HepG2 (cell line): ENCODE measurements around the gene ABCC8. TPM values are rescaled to one million over a fixed set of nuclear protein-coding genes. Genes with fewer than 3 reads are reported as not detected.

Experiments
- ATAC-seq: fragments of 200-7000 bp; cut with Tn5 transposase; 3 replicates; pipeline ENCODE4 v1.9.1; 2020; ENCODE audit warnings: mild to moderate bottlenecking, moderate library complexity
- BruUV-seq: library from RNA; stranded (reverse); fragments of 400-500 nt; replicated peaks from 2 replicates; lab custom pipeline; 2021; lab: Mats Ljungman, UMichigan
- CTCF ChIA-PET: fragments of 300-600 bp; formaldehyde crosslinking; extraction: SDS; loops from one replicate; lab custom pipeline; 2021; ENCODE audit warnings: low total read pairs, inconsistent platforms, low intra/inter-chr PET ratio; lab: Yijun Ruan, JAX
- POLR2A ChIA-PET: fragments of 350-600 bp; sonication (Branson Sonifier 250); formaldehyde crosslinking; loops from one replicate; lab custom pipeline; 2020; ENCODE audit warnings: antibody characterized with exemption, inconsistent platforms; lab: Yijun Ruan, JAX
- DNase-seq: peaks from one replicate; pipeline ENCODE4 v3.0.0-alpha.2; 2015; ENCODE audit warnings: low spot score
- FAIRE-seq: peaks from 3 replicates; lab custom pipeline; 2011; peaks lifted over from hg19 to GRCh38; lab: Jason Lieb, UNC
- H2AFZ ChIP-seq: one replicate; pipeline ENCODE4 v1.6.1; 2011; ENCODE audit warnings: low read length, inconsistent platforms
- H3K27ac ChIP-seq: fragments of 300-600 bp; 3 replicates; pipeline ENCODE4 v1.8.0; 2011; ENCODE audit warnings: mixed run types, mild to moderate bottlenecking, mixed read lengths, low read length, inconsistent platforms; ENCODE audit not compliant: insufficient read depth; ENCODE audit errors: extremely low read length
- H3K27me3 ChIP-seq, 2 experiments: fragments of 200-600 bp in 1 of 2; 2 replicates in 1 of 2; 3 replicates in 1 of 2; pipeline versions ENCODE4 v1.6.0 to v1.8.0; 2011; ENCODE audit warnings: low read length in 2 of 2, mild to moderate bottlenecking in 2 of 2, moderate library complexity in 2 of 2, inconsistent platforms in 1 of 2; ENCODE audit not compliant: insufficient read depth in 2 of 2, control insufficient read depth in 1 of 2
- H3K36me3 ChIP-seq, 2 experiments: fragments of 200-600 bp in 1 of 2; replicated peaks in 1 of 2; 2 replicates in 1 of 2; 3 replicates in 1 of 2; pipeline versions ENCODE4 v1.5.1 to v1.8.0; 2011; ENCODE audit warnings: low read length in 2 of 2, inconsistent platforms in 1 of 2; ENCODE audit not compliant: insufficient read depth in 2 of 2, control insufficient read depth in 1 of 2
- H3K4me1 ChIP-seq: 2 replicates; pipeline ENCODE4 v1.5.1; 2012; ENCODE audit warnings: low read length, inconsistent platforms; ENCODE audit not compliant: insufficient read depth
- H3K4me2 ChIP-seq: 2 replicates; pipeline ENCODE4 v1.6.0; 2011; ENCODE audit warnings: low read depth, low read length, inconsistent platforms
- H3K4me3 ChIP-seq, 3 experiments: fragments of 200-600 bp in 1 of 3; sonication (generic), shearing (Covaris generic) in 1 of 3; replicated peaks in 1 of 3; 2 replicates each; pipeline ENCODE4 v1.5.1; 2011 to 2016; ENCODE audit warnings: low read length in 3 of 3, inconsistent platforms in 2 of 3, low read depth in 2 of 3, mild to moderate bottlenecking in 2 of 3, control low read depth in 1 of 3, mixed read lengths in 1 of 3; ENCODE audit not compliant: insufficient read depth in 1 of 3
- H3K79me2 ChIP-seq: one replicate; pipeline ENCODE4 v1.6.1; 2011; ENCODE audit warnings: low read length, inconsistent platforms; ENCODE audit not compliant: insufficient read depth
- H3K9ac ChIP-seq: 2 replicates; pipeline ENCODE4 v1.6.0; 2011; ENCODE audit warnings: mild to moderate bottlenecking, low read depth, low read length, inconsistent platforms; ENCODE audit not compliant: insufficient read depth
- H3K9me3 ChIP-seq: 2 replicates; pipeline ENCODE4 v1.5.1; 2012; ENCODE audit warnings: mild to moderate bottlenecking, low read length
- H4K20me1 ChIP-seq: 2 replicates; pipeline ENCODE4 v1.6.0; 2011; ENCODE audit warnings: inconsistent platforms, mild to moderate bottlenecking, low read length, moderate library complexity; ENCODE audit not compliant: insufficient read depth
- AHR ChIP-seq: IDR thresholded peaks from 2 replicates; pipeline ENCODE4 v1.6.1; 2018; ENCODE audit warnings: missing genetic modification reagents, missing compliant biosample characterization
- ASH2L ChIP-seq: fragments of 300-600, 200-600 bp; sonication (generic); IDR thresholded peaks from 2 replicates; pipeline ENCODE4 v1.7.0; 2017; ENCODE audit warnings: low read depth, mild to moderate bottlenecking, moderate library complexity, mixed read lengths, low read length; ENCODE audit not compliant: insufficient read length
- CTCF ChIP-seq: sonication (generic); formaldehyde crosslinking; IDR thresholded peaks from 2 replicates; pipeline ENCODE4 v1.5.0; 2020; ENCODE audit warnings: mild to moderate bottlenecking, missing genetic modification reagents, moderate library complexity
- DMTF1 ChIP-seq: sonication (generic); formaldehyde crosslinking; IDR thresholded peaks from 2 replicates; pipeline ENCODE4 v1.4.0; 2020; ENCODE audit warnings: mild to moderate bottlenecking, missing genetic modification reagents
- GFI1 ChIP-seq: sonication (generic); formaldehyde crosslinking; IDR thresholded peaks from 2 replicates; pipeline ENCODE4 v1.5.0; 2020; ENCODE audit warnings: missing genetic modification reagents, mild to moderate bottlenecking, borderline replicate concordance
- GLMP ChIP-seq: sonication (generic); formaldehyde crosslinking; IDR thresholded peaks from 2 replicates; pipeline ENCODE4 v1.9.0; 2021; ENCODE audit warnings: missing genetic modification reagents, mild to moderate bottlenecking, borderline replicate concordance
- GPN1 ChIP-seq: sonication (generic); formaldehyde crosslinking; IDR thresholded peaks from 2 replicates; pipeline ENCODE4 v1.5.1; 2020; ENCODE audit warnings: missing genetic modification reagents, borderline replicate concordance
- JUND ChIP-seq: sonication (generic); formaldehyde crosslinking; IDR thresholded peaks from 2 replicates; pipeline ENCODE4 v1.8.0; 2022; ENCODE audit warnings: mild to moderate bottlenecking, missing genetic modification reagents
- KDM1A ChIP-seq: IDR thresholded peaks from 2 replicates; pipeline ENCODE4 v1.6.1; 2016; ENCODE audit warnings: missing compliant biosample characterization
- MYC ChIP-seq: sonication (generic); formaldehyde crosslinking; IDR thresholded peaks from 2 replicates; pipeline ENCODE4 v1.9.0; 2021; ENCODE audit warnings: missing genetic modification reagents, borderline replicate concordance
- SMAD3 ChIP-seq: sonication (generic); formaldehyde crosslinking; IDR thresholded peaks from 2 replicates; pipeline ENCODE4 v1.4.0; 2020; ENCODE audit warnings: missing genetic modification reagents
- SP5 ChIP-seq: IDR thresholded peaks from 2 replicates; pipeline ENCODE4 v1.6.1; 2016; ENCODE audit warnings: low read depth, borderline replicate concordance
- TBX3 ChIP-seq: fragments of 450-650 bp; IDR thresholded peaks from 2 replicates; pipeline ENCODE4 v1.6.1; 2017; ENCODE audit warnings: antibody characterized with exemption, mild to moderate bottlenecking, inconsistent platforms, borderline replicate concordance
- ZMAT3 ChIP-seq: sonication (generic); formaldehyde crosslinking; conservative IDR thresholded peaks from 2 replicates; pipeline ENCODE4 v1.7.0; 2021; ENCODE audit warnings: missing genetic modification reagents
- ZNF136 ChIP-seq: sonication (generic); formaldehyde crosslinking; IDR thresholded peaks from 2 replicates; pipeline ENCODE4 v1.8.1; 2022; ENCODE audit warnings: low read depth, mild to moderate bottlenecking, moderate library complexity, missing genetic modification reagents
- ZNF530 ChIP-seq: sonication (generic); formaldehyde crosslinking; IDR thresholded peaks from 2 replicates; pipeline ENCODE4 v1.5.0; 2020; ENCODE audit warnings: low read depth, mild to moderate bottlenecking, missing genetic modification reagents
- ZNF552 ChIP-seq: sonication (generic); formaldehyde crosslinking; IDR thresholded peaks from 2 replicates; pipeline ENCODE4 v1.9.0; 2022; ENCODE audit warnings: missing genetic modification reagents, mild to moderate bottlenecking, borderline replicate concordance
- ZNF556 ChIP-seq: sonication (generic); formaldehyde crosslinking; IDR thresholded peaks from 2 replicates; pipeline ENCODE4 v1.4.0; 2020; ENCODE audit warnings: mild to moderate bottlenecking, missing genetic modification reagents, borderline replicate concordance
- ZNF746 ChIP-seq: sonication (generic); formaldehyde crosslinking; IDR thresholded peaks from 2 replicates; pipeline ENCODE4 v1.8.0; 2022; ENCODE audit warnings: mild to moderate bottlenecking, missing genetic modification reagents
- ZNF776 ChIP-seq: sonication (generic); formaldehyde crosslinking; IDR thresholded peaks from 2 replicates; pipeline ENCODE4 v1.4.0; 2020; ENCODE audit warnings: mild to moderate bottlenecking, missing genetic modification reagents
- WGBS: methylation state at CpG from one replicate; pipeline ENCODE4 v1.1.6; 2017; ENCODE audit warnings: low lambda C conversion rate; 5-methylcytosine and 5-hydroxymethylcytosine counted together
- in situ Hi-C: cut with HindIII; loops from 2 replicates; pipeline ENCODE4 v1.10.0; 2017; ENCODE audit warnings: low pct_unique_long_range_greater_than_20kb; ENCODE audit not compliant: extremely low pct_ligation_motif_present
- intact Hi-C: fragments of 100-400 bp; cut with micrococcal nuclease; formaldehyde crosslinking; loops from one replicate; pipeline ENCODE4 v1.10.0; 2022; ENCODE audit not compliant: unreplicated experiment
- polyA plus RNA-seq, 8 experiments: library from polyadenylated mRNA; depleted of rRNA in 3 of 8; stranded (reverse) in 7 of 8; unstranded in 1 of 8; fragments of >200 nt; fragmentation: Illumina TruSeq in 4 of 8; extraction: Trizol in 4 of 8; gene quantifications; 2 replicates each; pipeline versions ENCODE4 v1.2.1 to v1.2.3, GENCODE V29; 2011 to 2016; ENCODE audit warnings: low read depth in 4 of 8, missing spikeins in 1 of 8, mixed read lengths in 1 of 8; ENCODE audit not compliant: insufficient read depth in 1 of 8
- total RNA-seq, 5 experiments: library from RNA; depleted of rRNA; stranded (reverse); fragments of >200 nt; fragmentation: Illumina TruSeq; extraction: Trizol; gene quantifications; 2 replicates each; pipeline ENCODE4 v1.2.3, GENCODE V29; 2016; ENCODE audit warnings: low read depth in 1 of 5

The ABCC8 gene
- total and polyA plus RNA-seq, 2 of the 13 experiments (the other 11 are each of a cell fraction or from before 2014, with no cell fraction given) = not detected

- TF ChIP-seq JUND (peak; percentile 66; the same call in 1 of the 2 replicates), GFI1 (peak; percentile 100), ZNF746 (CRISPR knock-in tag) (peak; percentile 63; the same call in 1 of the 2 replicates), CTCF (CRISPR knock-in tag) (no peak), AHR (CRISPR knock-in tag) (no peak), TBX3 (peak; percentile 59; the same call in 1 of the 2 replicates), KDM1A (peak; percentile 89; the same call in 1 of the 2 replicates), SP5 (CRISPR knock-in tag) (peak; percentile 85), ASH2L (no peak)
These were observed 37.3 kb downstream of the ABCC8 start (continued) for GRCh38 chr11:17439316-17439782.

- Histone ChIP-seq H3K4me3 (no peak overlapping the region), H3K36me3 (no peaks in the 10 kb centered on the region), H3K27me3 (peaks cover 3 to 41% of the 10 kb centered on the region in 2 experiments), H3K79me2 (no peaks in the 10 kb centered on the region), H2AFZ (no peak overlapping the region), H3K4me2 (no peak overlapping the region), H3K27ac (no peak overlapping the region), H3K4me1 (peaks cover 12% of the 10 kb centered on the region), H3K9ac (no peak overlapping the region), H3K9me3 (no peaks in the 10 kb centered on the region), H4K20me1 (no peaks in the 10 kb centered on the region)
- BruUV-seq = no TSS peak
- in situ Hi-C loops = no loop called here
- intact Hi-C loops = no loop called here
- DNase-seq (no peak), ATAC-seq (no peak), FAIRE-seq (no peak)
- POLR2A ChIA-PET = no interaction called here
- CTCF ChIA-PET = no interaction called here
- WGBS = 27% methylated on average over 2 of the region's 3 CpGs
- TF ChIP-seq ZMAT3 (CRISPR knock-in tag) (no peak), GPN1 (CRISPR knock-in tag) (no peak), ZNF530 (CRISPR knock-in tag) (no peak), DMTF1 (CRISPR knock-in tag) (no peak), SMAD3 (no peak), ZNF556 (CRISPR knock-in tag) (no peak), ZNF776 (CRISPR knock-in tag) (no peak), ZNF552 (no peak), GLMP (CRISPR knock-in tag) (no peak), MYC (no peak), ZNF136 (no peak)
These were observed 39.3 kb downstream of the ABCC8 start for GRCh38 chr11:17437366-17437765.
